ENCODE measurements around the gene GRID2IP. TPM values are rescaled to one million over a fixed set of nuclear protein-coding genes. Genes with fewer than 3 reads are reported as not detected.
"Not testable (repeated sequence)": the region's sequence is repeated elsewhere in the genome, so short reads cannot be mapped to it uniquely, and the experiment has no call there.

Gene GRID2IP
- total RNA-seq, 2 donors from 2014 or later: 0.29 TPM; not detected in 1

DNA sequence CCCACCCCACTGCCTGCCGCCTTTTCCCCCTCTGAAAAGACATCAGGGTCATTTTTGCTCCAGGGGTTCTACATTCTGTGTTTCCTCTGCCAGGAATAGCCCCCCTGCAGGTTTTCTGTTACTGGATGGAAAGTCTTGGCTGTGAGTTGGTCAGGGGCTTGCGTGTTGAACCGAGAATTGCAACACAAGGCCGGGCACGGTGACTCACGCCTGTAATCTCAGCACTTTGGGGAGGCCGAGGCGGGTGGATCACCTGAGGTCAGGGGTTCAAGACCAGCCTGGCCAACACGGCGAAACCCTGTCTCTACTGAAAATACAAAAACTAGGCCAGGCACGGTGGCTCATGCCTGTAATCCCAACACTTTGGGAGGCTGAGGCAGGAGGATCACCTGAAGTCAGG lies 101.4 kb downstream of the GRID2IP start:
- Mint-ChIP-seq H3K4me1 (ENCODE audit: low read depth in 2 of 2) (peaks cover 10 to 15% of the 10 kb centered on the region in 2 donors), H3K27ac (peak overlapping the region in 1 of 2 donors; percentile 35)
- H3K27me3 Mint-ChIP-seq; H3K4me3 Mint-ChIP-seq; H3K9me3 Mint-ChIP-seq; DNase-seq (ENCODE audit: low spot score); ATAC-seq; H3K36me3 Mint-ChIP-seq: not testable (repeated sequence)

DNA sequence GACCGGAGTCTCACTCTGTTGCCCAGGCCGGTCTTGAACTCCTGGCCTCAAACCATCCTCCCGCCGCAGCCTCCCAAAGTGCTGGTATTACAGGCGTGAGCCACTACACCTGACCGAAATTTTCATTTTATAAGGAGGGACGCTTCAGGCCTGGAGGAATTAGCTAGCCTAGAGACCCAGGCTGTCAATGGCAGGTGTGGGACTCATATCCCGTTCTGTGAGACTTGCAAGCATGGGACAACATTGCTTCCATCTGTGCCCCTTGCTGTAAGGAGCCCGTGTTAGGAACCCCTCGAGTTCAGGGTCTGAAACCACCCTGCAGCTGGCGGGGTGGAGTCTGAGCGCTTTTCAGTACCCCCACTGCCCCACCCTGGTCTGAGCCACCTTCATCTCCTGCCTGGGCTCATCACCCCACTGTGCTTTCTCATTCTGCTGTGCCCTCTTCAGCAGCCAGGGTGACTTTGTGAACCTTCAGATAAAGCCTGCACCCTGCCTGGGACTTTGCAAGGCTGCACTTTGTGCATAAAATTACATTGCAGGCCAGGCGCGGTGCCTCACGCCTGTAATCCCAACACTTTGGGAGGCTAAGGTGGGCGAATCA lies 102.2 kb downstream of the GRID2IP start:
- H3K27me3 Mint-ChIP-seq: no peaks in the 10 kb centered on the region
- ATAC-seq (no peak), DNase-seq (ENCODE audit: low spot score) (no peak)
- H3K36me3 Mint-ChIP-seq: peaks cover 9% of the 10 kb centered on the region
- H3K9me3 Mint-ChIP-seq: no peaks in the 10 kb centered on the region
- peak overlapping the region; percentile 56 for H3K4me3 Mint-ChIP-seq
- H3K27ac Mint-ChIP-seq: peak overlapping the region in 1 of 2 donors; percentile 35
- peaks cover 10 to 15% of the 10 kb centered on the region in 2 donors for H3K4me1 Mint-ChIP-seq (ENCODE audit: low read depth in 2 of 2)

DNA sequence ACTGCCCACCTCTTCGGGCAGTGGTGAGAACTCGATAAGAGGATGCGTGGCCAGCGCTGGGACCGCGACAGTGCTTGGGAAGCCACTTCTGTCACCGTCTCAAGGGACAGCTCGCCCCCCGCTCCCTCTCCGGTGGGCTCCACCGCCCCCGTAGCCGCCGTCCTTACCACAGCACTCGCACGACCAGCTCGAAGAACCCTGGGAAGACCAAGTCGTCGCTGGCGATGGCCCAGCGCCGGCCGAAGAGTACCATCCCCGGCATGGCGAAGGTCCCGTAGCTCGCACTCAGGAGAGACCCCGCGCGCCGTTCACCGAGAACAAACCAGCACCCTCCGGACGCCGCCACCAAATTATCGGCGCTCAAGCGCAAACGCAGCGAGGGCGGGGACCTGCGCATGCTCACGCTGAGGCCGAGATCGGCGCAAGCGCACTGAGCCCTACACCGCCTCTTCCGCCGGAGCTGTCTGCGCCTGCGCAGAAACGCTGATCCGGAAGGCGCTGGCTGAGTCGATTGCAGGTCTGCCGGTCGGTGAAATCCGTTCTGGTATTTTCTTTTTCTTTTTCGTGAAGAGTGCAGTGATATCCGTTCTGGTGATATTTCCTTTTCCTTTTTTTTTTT lies 103.6 kb downstream of the GRID2IP start, which contains the start of gene DAGLB:
DAGLB (minus strand) TSS at position 374 of the 619 bp plus-strand sequence; CDS start at position 262, 112 bp downstream.
- Mint-ChIP-seq H3K4me1 (ENCODE audit: low read depth in 2 of 2) (peaks cover 14 to 19% of the 10 kb centered on the region in 2 donors), H3K27ac (peak within 1 kb of the TSS; percentile 93 to 99), H3K36me3 (peaks cover 15% of the 10 kb centered on the region), H3K4me3 (peak within 1 kb of the TSS; percentile 94), H3K9me3 (no peaks in the 10 kb centered on the region), H3K27me3 (no peaks in the 10 kb centered on the region)
- peak; percentile 95 for DNase-seq (ENCODE audit: low spot score)
- ATAC-seq: peak; percentile 93 to 95

Other genes starting within 250 kb of the GRID2IP start
- 10 to 100 TPM in 1 of 2 donors, 1 to 10 TPM in 1; 9.2 to 12.7 TPM for gene FAM220A, start 202.5 kb downstream of the GRID2IP start, total RNA-seq
- 100 to 1,000 TPM; 160 to 192 TPM for gene RAC1, start 176.9 kb downstream of the GRID2IP start, total RNA-seq
- gene DAGLB, start 103.5 kb downstream of the GRID2IP start, total RNA-seq: 10 to 100 TPM; 19.6 to 30.6 TPM
- 100 to 1,000 TPM; 123 to 147 TPM for gene KDELR2, start 67.3 kb downstream of the GRID2IP start, total RNA-seq
- gene ZDHHC4, start 26.0 kb upstream of the GRID2IP start, total RNA-seq: 10 to 100 TPM; 20.6 to 33.5 TPM
- gene INTS15, start 38.6 kb upstream of the GRID2IP start, total RNA-seq: 10 to 100 TPM; 42.5 to 58.6 TPM
- gene ZNF853, start 64.1 kb upstream of the GRID2IP start, total RNA-seq: 1 to 10 TPM in 1 of 2 donors, under 1 TPM in 1; 0.56 to 1.0 TPM
- gene ZNF316, start 85.9 kb upstream of the GRID2IP start, total RNA-seq: 10 to 100 TPM; 28.3 to 39.8 TPM
- gene ZNF12, start 155.5 kb upstream of the GRID2IP start, total RNA-seq: 10 to 100 TPM; 23.9 to 26.2 TPM
- under 1 TPM; 0.45 to 0.53 TPM for gene RSPH10B2, start 202.6 kb upstream of the GRID2IP start, total RNA-seq

All from natural killer cell treated with Interleukin-12 subunit alpha and Interleukin-12 subunit beta and Interleukin-15 and Interleukin-18, amount 100 ng/mL, for 72 hours (primary cell).